GM12878 (cell line): Measurements from ENCODE around the gene MZT2B.
"Not testable (repeated sequence)": the region's sequence is repeated elsewhere in the genome, so short reads cannot be mapped to it uniquely, and the experiment has no call there.

Source experiments
- ASH2L ChIP-seq: fragments of 300-600, 200-600 bp; sonication (generic); IDR thresholded peaks from 2 replicates; pipeline ENCODE4 v1.6.1; 2017; ENCODE audit warnings: low read depth, mild to moderate bottlenecking, borderline replicate concordance
- ESRRA ChIP-seq: IDR thresholded peaks from 2 replicates; pipeline ENCODE4 v1.6.1; 2012; ENCODE audit warnings: mild to moderate bottlenecking, low read length, improper control_type of control experiment
- ETV6 ChIP-seq, 2 experiments: fragments of 450-650 bp in 1 of 2; IDR thresholded peaks in 1 of 2; conservative IDR thresholded peaks in 1 of 2; 2 replicates each; pipeline ENCODE4 v1.6.1; 2014; ENCODE audit warnings: antibody characterized with exemption in 1 of 2, borderline replicate concordance in 1 of 2, low read depth in 1 of 2, mild to moderate bottlenecking in 1 of 2, moderate library complexity in 1 of 2
- POLR2AphosphoS2 ChIP-seq: IDR thresholded peaks from 2 replicates; pipeline ENCODE4 v1.6.1; 2011; ENCODE audit warnings: low read depth, mild to moderate bottlenecking, low read length, improper control_type of control experiment, moderate library complexity
- TCF12 ChIP-seq: IDR thresholded peaks from 2 replicates; pipeline ENCODE4 v1.6.1; 2011; ENCODE audit warnings: low read depth, mild to moderate bottlenecking, low read length
- ZNF274 ChIP-seq: IDR thresholded peaks from one replicate; pipeline ENCODE4 v1.8.0; 2011; ENCODE audit not compliant: insufficient read length, insufficient read depth
- TF ChIP-seq, protein P1 (sequence below): IDR thresholded peaks from 2 replicates; pipeline ENCODE4 v1.6.1; 2011; ENCODE audit warnings: mild to moderate bottlenecking, low read depth, low read length, moderate library complexity; ENCODE audit not compliant: insufficient replicate concordance
- TF ChIP-seq, protein P2 (sequence below), 3 experiments: IDR thresholded peaks in 2 of 3; conservative IDR thresholded peaks in 1 of 3; 2 replicates each; pipeline ENCODE4 v1.5.1; 2011; ENCODE audit warnings: low read depth in 3 of 3, low read length in 3 of 3, mild to moderate bottlenecking in 3 of 3, control low read depth in 2 of 3, moderate library complexity in 2 of 3, inconsistent platforms in 1 of 3, mixed read lengths in 1 of 3; ENCODE audit not compliant: control insufficient read depth in 2 of 3, insufficient read depth in 1 of 3; ENCODE audit errors: extremely low read depth in 1 of 3

DNA sequence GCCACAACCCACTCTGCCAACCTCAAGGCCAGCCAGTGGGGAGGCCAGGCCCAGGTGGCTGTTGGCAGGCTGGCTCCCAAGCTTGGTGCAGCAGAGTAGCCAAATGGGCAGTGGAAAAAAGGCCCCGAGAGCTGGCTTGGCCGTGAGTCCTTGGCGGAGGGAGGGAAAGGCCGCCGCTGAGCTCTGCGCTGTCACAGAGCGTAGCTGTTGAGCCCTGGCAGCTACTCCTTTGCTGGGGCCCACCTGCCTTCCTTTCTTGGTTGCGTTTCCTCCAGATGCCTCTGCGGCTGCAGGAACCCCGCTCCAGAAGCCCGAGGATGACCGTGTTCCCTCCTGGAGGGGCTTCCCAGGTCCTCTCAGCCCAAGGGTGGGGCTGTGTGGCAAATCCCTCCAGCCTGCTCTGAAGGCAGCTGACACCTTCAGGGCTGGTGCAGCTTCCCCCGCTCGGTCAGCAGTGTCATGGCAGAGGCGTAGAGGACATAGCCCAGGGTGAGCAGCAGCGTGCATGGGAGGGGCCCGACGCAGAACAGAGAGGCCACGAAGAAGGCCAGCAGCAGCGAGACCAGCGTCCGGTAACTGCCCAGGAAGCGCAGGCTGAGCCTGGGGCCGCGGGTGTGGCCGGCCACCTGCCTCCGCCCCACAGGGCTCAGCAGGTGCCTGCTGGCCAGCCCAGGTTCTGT is 29.8 kb upstream of the MZT2B start:
- TF ChIP-seq, protein P1, sequence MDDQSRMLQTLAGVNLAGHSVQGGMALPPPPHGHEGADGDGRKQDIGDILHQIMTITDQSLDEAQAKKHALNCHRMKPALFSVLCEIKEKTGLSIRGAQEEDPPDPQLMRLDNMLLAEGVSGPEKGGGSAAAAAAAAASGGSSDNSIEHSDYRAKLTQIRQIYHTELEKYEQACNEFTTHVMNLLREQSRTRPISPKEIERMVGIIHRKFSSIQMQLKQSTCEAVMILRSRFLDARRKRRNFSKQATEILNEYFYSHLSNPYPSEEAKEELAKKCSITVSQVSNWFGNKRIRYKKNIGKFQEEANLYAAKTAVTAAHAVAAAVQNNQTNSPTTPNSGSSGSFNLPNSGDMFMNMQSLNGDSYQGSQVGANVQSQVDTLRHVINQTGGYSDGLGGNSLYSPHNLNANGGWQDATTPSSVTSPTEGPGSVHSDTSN: not testable (repeated sequence)
- TF ChIP-seq, protein P2, sequence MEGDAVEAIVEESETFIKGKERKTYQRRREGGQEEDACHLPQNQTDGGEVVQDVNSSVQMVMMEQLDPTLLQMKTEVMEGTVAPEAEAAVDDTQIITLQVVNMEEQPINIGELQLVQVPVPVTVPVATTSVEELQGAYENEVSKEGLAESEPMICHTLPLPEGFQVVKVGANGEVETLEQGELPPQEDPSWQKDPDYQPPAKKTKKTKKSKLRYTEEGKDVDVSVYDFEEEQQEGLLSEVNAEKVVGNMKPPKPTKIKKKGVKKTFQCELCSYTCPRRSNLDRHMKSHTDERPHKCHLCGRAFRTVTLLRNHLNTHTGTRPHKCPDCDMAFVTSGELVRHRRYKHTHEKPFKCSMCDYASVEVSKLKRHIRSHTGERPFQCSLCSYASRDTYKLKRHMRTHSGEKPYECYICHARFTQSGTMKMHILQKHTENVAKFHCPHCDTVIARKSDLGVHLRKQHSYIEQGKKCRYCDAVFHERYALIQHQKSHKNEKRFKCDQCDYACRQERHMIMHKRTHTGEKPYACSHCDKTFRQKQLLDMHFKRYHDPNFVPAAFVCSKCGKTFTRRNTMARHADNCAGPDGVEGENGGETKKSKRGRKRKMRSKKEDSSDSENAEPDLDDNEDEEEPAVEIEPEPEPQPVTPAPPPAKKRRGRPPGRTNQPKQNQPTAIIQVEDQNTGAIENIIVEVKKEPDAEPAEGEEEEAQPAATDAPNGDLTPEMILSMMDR (IDR thresholded peaks at IDR 0.05 in 2 of 3, conservative IDR thresholded peaks at IDR 0.05 in 1 of 3; ENCODE audit: control insufficient read depth in 2 of 3, extremely low read depth in 1 of 3, insufficient read depth in 1 of 3, low read depth in 3 of 3, low read length in 3 of 3): not testable (repeated sequence)
- not testable (repeated sequence) for TF ChIP-seq ASH2L; ZNF274; TCF12; ESRRA; ETV6 (conservative IDR thresholded peaks at IDR 0.05 in 1 of 2, IDR thresholded peaks at IDR 0.05 in 1 of 2; ENCODE audit: borderline replicate concordance in 1 of 2, low read depth in 1 of 2); POLR2AphosphoS2
